ENCODE data around the gene MAN1A1.

GRCh38 chr6:119337252-119337651 lies 12.3 kb downstream of the MAN1A1 start:
- TF ChIP-seq EZH2 (IDR thresholded peaks at IDR 0.05; ENCODE audit: borderline replicate concordance, low read depth, low read length, poor library complexity, severe bottlenecking): no peak
- TF ChIP-seq, protein P1, sequence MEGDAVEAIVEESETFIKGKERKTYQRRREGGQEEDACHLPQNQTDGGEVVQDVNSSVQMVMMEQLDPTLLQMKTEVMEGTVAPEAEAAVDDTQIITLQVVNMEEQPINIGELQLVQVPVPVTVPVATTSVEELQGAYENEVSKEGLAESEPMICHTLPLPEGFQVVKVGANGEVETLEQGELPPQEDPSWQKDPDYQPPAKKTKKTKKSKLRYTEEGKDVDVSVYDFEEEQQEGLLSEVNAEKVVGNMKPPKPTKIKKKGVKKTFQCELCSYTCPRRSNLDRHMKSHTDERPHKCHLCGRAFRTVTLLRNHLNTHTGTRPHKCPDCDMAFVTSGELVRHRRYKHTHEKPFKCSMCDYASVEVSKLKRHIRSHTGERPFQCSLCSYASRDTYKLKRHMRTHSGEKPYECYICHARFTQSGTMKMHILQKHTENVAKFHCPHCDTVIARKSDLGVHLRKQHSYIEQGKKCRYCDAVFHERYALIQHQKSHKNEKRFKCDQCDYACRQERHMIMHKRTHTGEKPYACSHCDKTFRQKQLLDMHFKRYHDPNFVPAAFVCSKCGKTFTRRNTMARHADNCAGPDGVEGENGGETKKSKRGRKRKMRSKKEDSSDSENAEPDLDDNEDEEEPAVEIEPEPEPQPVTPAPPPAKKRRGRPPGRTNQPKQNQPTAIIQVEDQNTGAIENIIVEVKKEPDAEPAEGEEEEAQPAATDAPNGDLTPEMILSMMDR (conservative IDR thresholded peaks at IDR 0.05; ENCODE audit: low read depth, low read length): no peak

Measured in A673 (cell line).